HepG2 (cell line): ENCODE results near the gene RPS2. TPM values are rescaled to one million over a fixed set of nuclear protein-coding genes. Genes with fewer than 3 reads are reported as not detected.

ENCODE experiments used
- ATF2 ChIP-seq: sonication (generic); formaldehyde crosslinking; IDR thresholded peaks from 2 replicates; pipeline ENCODE4 v1.4.0; 2020; ENCODE audit warnings: missing genetic modification reagents
- BCLAF1 ChIP-seq: fragments of 450-650 bp; IDR thresholded peaks from 2 replicates; pipeline ENCODE4 v1.6.1; 2017; ENCODE audit warnings: mild to moderate bottlenecking
- FIP1L1 ChIP-seq: fragments of 200-400 bp; formaldehyde crosslinking; IDR thresholded peaks from 2 replicates; pipeline ENCODE4 v1.6.1; 2018; ENCODE audit warnings: low read depth, mild to moderate bottlenecking, low read length, moderate library complexity, borderline replicate concordance; ENCODE audit not compliant: insufficient read depth
- FOXK2 ChIP-seq: fragments of 450-650 bp; IDR thresholded peaks from 2 replicates; pipeline ENCODE4 v1.6.1; 2016
- HMGXB4 ChIP-seq, 2 experiments: sonication (generic) in 1 of 2; formaldehyde crosslinking in 1 of 2; IDR thresholded peaks; 2 replicates each; pipeline versions ENCODE4 v1.4.0 to v1.6.1; 2018 to 2020; ENCODE audit warnings: missing genetic modification reagents in 2 of 2, borderline replicate concordance in 1 of 2, low read depth in 1 of 2, mild to moderate bottlenecking in 1 of 2, missing biosample characterization in 1 of 2
- MXD4 ChIP-seq: IDR thresholded peaks from 2 replicates; pipeline ENCODE4 v1.6.1; 2016; ENCODE audit warnings: mild to moderate bottlenecking, missing biosample characterization, missing genetic modification reagents
- PHF5A ChIP-seq: IDR thresholded peaks from one replicate; pipeline ENCODE4 v1.6.1; 2018; ENCODE audit warnings: low read depth, missing genetic modification reagents; ENCODE audit not compliant: unreplicated experiment
- SMC3 ChIP-seq: IDR thresholded peaks from 2 replicates; pipeline ENCODE4 v1.6.1; 2011; ENCODE audit warnings: low read length, improper control_type of control experiment
- SRSF9 ChIP-seq: fragments of 200-400 bp; formaldehyde crosslinking; IDR thresholded peaks from 2 replicates; pipeline ENCODE4 v1.6.1; 2018; ENCODE audit warnings: borderline replicate concordance, mild to moderate bottlenecking, low read depth, low read length; ENCODE audit not compliant: insufficient read depth, poor library complexity, severe bottlenecking
- SRY ChIP-seq: sonication (generic); formaldehyde crosslinking; IDR thresholded peaks from 2 replicates; pipeline ENCODE4 v1.8.0; 2022; ENCODE audit warnings: mild to moderate bottlenecking, missing genetic modification reagents
- ZC3H13 ChIP-seq: sonication (generic); formaldehyde crosslinking; IDR thresholded peaks from 2 replicates; pipeline ENCODE4 v1.8.1; 2023; ENCODE audit warnings: mild to moderate bottlenecking, missing genetic modification reagents, moderate library complexity
- ZNF10 ChIP-seq: sonication (generic); formaldehyde crosslinking; IDR thresholded peaks from 2 replicates; pipeline ENCODE4 v1.4.0; 2020; ENCODE audit warnings: mild to moderate bottlenecking, low read depth, missing genetic modification reagents, borderline replicate concordance
- ZNF446 ChIP-seq: sonication (generic); formaldehyde crosslinking; IDR thresholded peaks from 2 replicates; pipeline ENCODE4 v1.5.0; 2020; ENCODE audit warnings: mild to moderate bottlenecking, missing genetic modification reagents
- ZNF556 ChIP-seq: sonication (generic); formaldehyde crosslinking; IDR thresholded peaks from 2 replicates; pipeline ENCODE4 v1.4.0; 2020; ENCODE audit warnings: mild to moderate bottlenecking, missing genetic modification reagents, borderline replicate concordance
- ZNF605 ChIP-seq: sonication (generic); formaldehyde crosslinking; IDR thresholded peaks from 2 replicates; pipeline ENCODE4 v1.8.0; 2022; ENCODE audit warnings: mild to moderate bottlenecking, missing genetic modification reagents
- ZNF678 ChIP-seq: sonication (generic); formaldehyde crosslinking; IDR thresholded peaks from 2 replicates; pipeline ENCODE4 v1.4.0; 2020; ENCODE audit warnings: mild to moderate bottlenecking, missing genetic modification reagents
- ZNF709 ChIP-seq: sonication (generic); formaldehyde crosslinking; IDR thresholded peaks from 2 replicates; pipeline ENCODE4 v1.5.0; 2020; ENCODE audit warnings: mild to moderate bottlenecking, missing genetic modification reagents
- ZSCAN21 ChIP-seq: sonication (generic); formaldehyde crosslinking; IDR thresholded peaks from 2 replicates; pipeline ENCODE4 v1.8.0; 2022; ENCODE audit warnings: mild to moderate bottlenecking, missing genetic modification reagents, moderate library complexity, borderline replicate concordance
- polyA plus RNA-seq, 8 experiments: library from polyadenylated mRNA; depleted of rRNA in 3 of 8; stranded (reverse) in 7 of 8; unstranded in 1 of 8; fragments of >200 nt; fragmentation: Illumina TruSeq in 4 of 8; extraction: Trizol in 4 of 8; gene quantifications; 2 replicates each; pipeline versions ENCODE4 v1.2.1 to v1.2.3, GENCODE V29; 2011 to 2016; ENCODE audit warnings: low read depth in 4 of 8, missing spikeins in 1 of 8, mixed read lengths in 1 of 8; ENCODE audit not compliant: insufficient read depth in 1 of 8
- total RNA-seq, 5 experiments: library from RNA; depleted of rRNA; stranded (reverse); fragments of >200 nt; fragmentation: Illumina TruSeq; extraction: Trizol; gene quantifications; 2 replicates each; pipeline ENCODE4 v1.2.3, GENCODE V29; 2016; ENCODE audit warnings: low read depth in 1 of 5
- TF ChIP-seq, protein P1 (sequence below): sonication (generic); formaldehyde crosslinking; IDR thresholded peaks from 2 replicates; pipeline ENCODE4 v1.4.0; 2020; ENCODE audit warnings: missing genetic modification reagents, borderline replicate concordance

The RPS2 gene
- total and polyA plus RNA-seq, 2 of the 13 experiments (the other 11 are each of a cell fraction or from before 2014, with no cell fraction given): 1,908 to 4,514 TPM

- TF ChIP-seq ZNF605 (CRISPR knock-in tag) (peak; percentile 78), ZNF446 (CRISPR knock-in tag) (0 out of 2 replicates have a peak, but pooled peaks have one; percentile 75), BCLAF1 (no peak), ZSCAN21 (CRISPR knock-in tag) (no peak), ZNF556 (CRISPR knock-in tag) (peak; percentile 23; the same call in 1 of the 2 replicates), SRY (CRISPR knock-in tag) (peak; percentile 29; the same call in 1 of the 2 replicates), ZNF10 (CRISPR knock-in tag) (no peak), HMGXB4 (CRISPR knock-in tag; IDR thresholded peaks at IDR 0.05; ENCODE audit: borderline replicate concordance in 1 of 2, low read depth in 1 of 2) (no peak), ZNF678 (CRISPR knock-in tag) (0 out of 2 replicates have a peak, but pooled peaks have one; percentile 25), SRSF9 (no peak), MXD4 (CRISPR knock-in tag) (no peak), ATF2 (no peak), FIP1L1 (no peak), ZC3H13 (CRISPR knock-in tag) (no peak), FOXK2 (no peak), PHF5A (CRISPR knock-in tag) (no peak), ZNF709 (CRISPR knock-in tag) (no peak; the same call in 1 of the 2 replicates), SMC3 (0 out of 2 replicates have a peak, but pooled peaks have one; percentile 10)
- TF ChIP-seq, protein P1, sequence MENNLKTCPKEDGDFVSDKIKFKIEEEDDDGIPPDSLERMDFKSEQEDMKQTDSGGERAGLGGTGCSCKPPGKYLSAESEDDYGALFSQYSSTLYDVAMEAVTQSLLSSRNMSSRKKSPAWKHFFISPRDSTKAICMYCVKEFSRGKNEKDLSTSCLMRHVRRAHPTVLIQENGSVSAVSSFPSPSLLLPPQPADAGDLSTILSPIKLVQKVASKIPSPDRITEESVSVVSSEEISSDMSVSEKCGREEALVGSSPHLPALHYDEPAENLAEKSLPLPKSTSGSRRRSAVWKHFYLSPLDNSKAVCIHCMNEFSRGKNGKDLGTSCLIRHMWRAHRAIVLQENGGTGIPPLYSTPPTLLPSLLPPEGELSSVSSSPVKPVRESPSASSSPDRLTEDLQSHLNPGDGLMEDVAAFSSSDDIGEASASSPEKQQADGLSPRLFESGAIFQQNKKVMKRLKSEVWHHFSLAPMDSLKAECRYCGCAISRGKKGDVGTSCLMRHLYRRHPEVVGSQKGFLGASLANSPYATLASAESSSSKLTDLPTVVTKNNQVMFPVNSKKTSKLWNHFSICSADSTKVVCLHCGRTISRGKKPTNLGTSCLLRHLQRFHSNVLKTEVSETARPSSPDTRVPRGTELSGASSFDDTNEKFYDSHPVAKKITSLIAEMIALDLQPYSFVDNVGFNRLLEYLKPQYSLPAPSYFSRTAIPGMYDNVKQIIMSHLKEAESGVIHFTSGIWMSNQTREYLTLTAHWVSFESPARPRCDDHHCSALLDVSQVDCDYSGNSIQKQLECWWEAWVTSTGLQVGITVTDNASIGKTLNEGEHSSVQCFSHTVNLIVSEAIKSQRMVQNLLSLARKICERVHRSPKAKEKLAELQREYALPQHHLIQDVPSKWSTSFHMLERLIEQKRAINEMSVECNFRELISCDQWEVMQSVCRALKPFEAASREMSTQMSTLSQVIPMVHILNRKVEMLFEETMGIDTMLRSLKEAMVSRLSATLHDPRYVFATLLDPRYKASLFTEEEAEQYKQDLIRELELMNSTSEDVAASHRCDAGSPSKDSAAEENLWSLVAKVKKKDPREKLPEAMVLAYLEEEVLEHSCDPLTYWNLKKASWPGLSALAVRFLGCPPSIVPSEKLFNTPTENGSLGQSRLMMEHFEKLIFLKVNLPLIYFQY: no peak
These were observed 18.4 kb upstream of the RPS2 start (continued) for GRCh38 chr16:1982991-1983543.
